Measurements from ENCODE around the gene OR6J1. TPM values are rescaled to one million over a fixed set of nuclear protein-coding genes. Genes with fewer than 3 reads are reported as not detected.

OR6J1 gene
- total and polyA plus RNA-seq, 10 of the 15 experiments (the other 5 are each of a cell fraction or from before 2014, with no cell fraction given) = not detected

DNA sequence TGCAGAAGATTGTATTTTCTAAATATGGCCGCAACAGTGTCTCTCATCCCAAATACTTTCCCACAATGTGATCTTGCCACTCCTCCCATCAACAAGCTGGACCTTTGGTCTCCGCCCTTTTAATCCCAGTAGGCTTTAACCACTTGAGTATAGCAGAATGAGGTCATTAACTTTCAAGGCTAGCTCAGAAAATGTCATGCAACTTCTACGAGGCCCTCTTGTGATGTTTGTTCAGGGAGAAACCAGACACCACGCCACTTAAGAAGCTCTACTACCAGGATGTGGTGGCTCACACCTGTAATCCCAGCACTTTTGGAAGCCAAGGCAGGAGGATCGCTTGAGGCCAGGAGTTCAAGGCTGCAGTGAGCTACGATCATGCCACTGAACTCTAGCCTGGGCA lies 20.1 kb upstream of the OR6J1 start:
- H3K4me2 ChIP-seq (ENCODE audit: control insufficient read depth, insufficient read depth) = no peak overlapping the region
- no TSS peak for BruUV-seq (replicated peaks)
- ChIA-PET POLR2A (no interaction called here), RAD21 (ENCODE audit: unreplicated experiment) (interaction anchor here (0.6 kb wide), 1 partner anchor 13 kb away, joined by 3 read pairs; no protein-coding TSS in a partner anchor), SMC1A (ENCODE audit: uncharacterized antibody, unreplicated experiment) (interaction anchor here (0.9 to 1.1 kb wide), 2 partner anchors 11 to 102 kb away, joined by 5 to 6 read pairs; partner anchors contain the start of gene OXA1L), CTCF (interaction anchor here (0.7 kb wide), 1 partner anchor 92 kb away, joined by 4 read pairs; no protein-coding TSS in a partner anchor)
- no peaks in the 10 kb centered on the region for H3K27me3 ChIP-seq (replicated peaks in 1 of 2; ENCODE audit: control insufficient read depth in 2 of 2, insufficient read depth in 2 of 2, low read length in 1 of 2)
- in situ Hi-C loops (cut with MboI) (loop anchor here (5.0 kb wide), 1 partner anchor 193 kb away; no protein-coding TSS in a partner anchor), intact Hi-C loops (cut with micrococcal nuclease; ENCODE audit: unreplicated experiment) (no loop called here)
- no peak overlapping the region for H3K9ac ChIP-seq (ENCODE audit: control insufficient read depth, insufficient read depth, low read length)
- no peaks in the 10 kb centered on the region for H3K4me1 ChIP-seq (ENCODE audit: control insufficient read depth, insufficient read depth, low read length)
- H3K27ac ChIP-seq (ENCODE audit: control insufficient read depth, insufficient read depth) = no peak overlapping the region
- H3K9me3 ChIP-seq (replicated peaks; ENCODE audit: control insufficient read depth, insufficient read depth, low read length) = no peaks in the 10 kb centered on the region
- H2AFZ ChIP-seq (ENCODE audit: control insufficient read depth, low read depth, low read length) = no peak overlapping the region
- ATAC-seq = no peak
- 38% methylated on average over 6 of the region's 6 CpGs for WGBS (ENCODE audit: insufficient coverage, insufficient replicate concordance, low lambda C conversion rate, missing lambda C conversion rate)
- TF ChIP-seq MYB (IDR thresholded peaks at IDR 0.05; ENCODE audit: borderline replicate concordance, low read depth, low read length) (no peak), TCF7 (IDR thresholded peaks at IDR 0.05; ENCODE audit: borderline replicate concordance) (no peak), SIX5 (IDR thresholded peaks at IDR 0.05; ENCODE audit: low read depth, low read length, severe bottlenecking) (no peak), SPI1 (IDR thresholded peaks at IDR 0.05; ENCODE audit: borderline replicate concordance, insufficient read depth, low read depth, low read length) (no peak), CREB1 (IDR thresholded peaks at IDR 0.05; ENCODE audit: low read depth) (no peak), CREM (IDR thresholded peaks at IDR 0.05; ENCODE audit: low read depth) (no peak), ZNF24 (IDR thresholded peaks at IDR 0.05) (no peak), KDM1A (IDR thresholded peaks at IDR 0.05; ENCODE audit: borderline replicate concordance) (no peak), BACH1 (IDR thresholded peaks at IDR 0.05; ENCODE audit: borderline replicate concordance) (no peak), RAD51 (IDR thresholded peaks at IDR 0.05) (no peak), LARP7 (IDR thresholded peaks at IDR 0.05) (no peak), BHLHE40 (IDR thresholded peaks at IDR 0.05; ENCODE audit: borderline replicate concordance in 1 of 2, low read depth in 2 of 2, low read length in 1 of 2) (no peak), SMAD5 (IDR thresholded peaks at IDR 0.05; ENCODE audit: low read depth) (no peak), SUPT20H (IDR thresholded peaks at IDR 0.05; ENCODE audit: borderline replicate concordance, control insufficient read depth, low read depth, low read length) (no peak), RCOR1 (conservative IDR thresholded peaks at IDR 0.05; ENCODE audit: low read depth, low read length) (no peak), NFYB (IDR thresholded peaks at IDR 0.05; ENCODE audit: insufficient read depth, low read depth, low read length) (no peak), FOXK2 (IDR thresholded peaks at IDR 0.05) (no peak), PAX8 (IDR thresholded peaks at IDR 0.05) (no peak)
- TF ChIP-seq, protein P1, sequence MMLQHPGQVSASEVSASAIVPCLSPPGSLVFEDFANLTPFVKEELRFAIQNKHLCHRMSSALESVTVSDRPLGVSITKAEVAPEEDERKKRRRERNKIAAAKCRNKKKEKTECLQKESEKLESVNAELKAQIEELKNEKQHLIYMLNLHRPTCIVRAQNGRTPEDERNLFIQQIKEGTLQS (IDR thresholded peaks at IDR 0.05; ENCODE audit: borderline replicate concordance, extremely low read depth, low read depth, low read length) = no peak
- TF ChIP-seq, protein P2, sequence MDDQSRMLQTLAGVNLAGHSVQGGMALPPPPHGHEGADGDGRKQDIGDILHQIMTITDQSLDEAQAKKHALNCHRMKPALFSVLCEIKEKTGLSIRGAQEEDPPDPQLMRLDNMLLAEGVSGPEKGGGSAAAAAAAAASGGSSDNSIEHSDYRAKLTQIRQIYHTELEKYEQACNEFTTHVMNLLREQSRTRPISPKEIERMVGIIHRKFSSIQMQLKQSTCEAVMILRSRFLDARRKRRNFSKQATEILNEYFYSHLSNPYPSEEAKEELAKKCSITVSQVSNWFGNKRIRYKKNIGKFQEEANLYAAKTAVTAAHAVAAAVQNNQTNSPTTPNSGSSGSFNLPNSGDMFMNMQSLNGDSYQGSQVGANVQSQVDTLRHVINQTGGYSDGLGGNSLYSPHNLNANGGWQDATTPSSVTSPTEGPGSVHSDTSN (IDR thresholded peaks at IDR 0.05; ENCODE audit: insufficient replicate concordance, low read depth, low read length) = no peak
- no peaks in the 10 kb centered on the region for H3K36me3 ChIP-seq (ENCODE audit: control insufficient read depth in 2 of 2, insufficient read depth in 2 of 2, low read length in 1 of 2)
- no peak overlapping the region for H3K4me3 ChIP-seq
- no peak for DNase-seq (ENCODE audit: low read depth, low spot score)
- no peaks in the 10 kb centered on the region for H3K79me2 ChIP-seq (ENCODE audit: control insufficient read depth, insufficient read depth, low read length)
- no peak for FAIRE-seq
- H4K20me1 ChIP-seq (ENCODE audit: control insufficient read depth, insufficient read depth) = no peaks in the 10 kb centered on the region
